ENCODE measurements around the gene ZNF282. TPM values are rescaled to one million over a fixed set of nuclear protein-coding genes. Genes with fewer than 3 reads are reported as not detected.

The ZNF282 gene
- total and polyA plus RNA-seq, 9 of the 15 experiments (the other 6 are each of a cell fraction or from before 2014, with no cell fraction given), result 0.76 to 58.6 (median 17.4) TPM

DNA sequence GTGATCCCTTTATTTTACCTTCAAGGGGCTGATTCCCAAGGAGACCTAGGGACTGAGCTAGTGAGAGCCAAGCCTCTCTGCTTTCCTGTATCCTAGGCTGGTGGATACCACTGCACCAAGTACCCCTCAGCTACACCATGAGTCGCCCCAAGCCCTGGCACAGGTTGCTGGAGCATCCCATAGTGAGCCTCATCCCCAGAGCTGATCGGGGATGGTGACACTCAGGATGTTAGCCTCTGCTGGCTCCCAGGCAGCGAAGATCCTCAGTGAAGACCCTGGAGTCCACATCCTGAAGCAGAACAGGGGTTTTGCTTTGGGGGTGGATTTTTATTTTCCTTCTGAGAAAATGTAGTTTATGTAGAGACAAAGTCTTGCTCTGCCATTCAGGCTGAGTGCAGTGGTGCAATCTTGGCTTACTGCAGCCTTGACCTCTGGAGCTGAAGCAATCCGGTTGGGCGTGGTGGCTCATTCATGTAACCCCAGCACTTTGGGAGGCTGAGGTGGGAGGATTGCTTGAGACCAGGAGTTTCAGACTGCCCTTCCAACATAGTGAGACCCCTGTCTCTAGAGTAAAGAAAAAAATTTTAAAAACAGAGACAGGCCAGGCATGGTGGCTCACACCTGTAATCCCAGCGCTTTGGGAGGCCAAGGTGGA, 31.6 kb downstream of the ZNF282 start (continued):
- TF ChIP-seq, protein P1, sequence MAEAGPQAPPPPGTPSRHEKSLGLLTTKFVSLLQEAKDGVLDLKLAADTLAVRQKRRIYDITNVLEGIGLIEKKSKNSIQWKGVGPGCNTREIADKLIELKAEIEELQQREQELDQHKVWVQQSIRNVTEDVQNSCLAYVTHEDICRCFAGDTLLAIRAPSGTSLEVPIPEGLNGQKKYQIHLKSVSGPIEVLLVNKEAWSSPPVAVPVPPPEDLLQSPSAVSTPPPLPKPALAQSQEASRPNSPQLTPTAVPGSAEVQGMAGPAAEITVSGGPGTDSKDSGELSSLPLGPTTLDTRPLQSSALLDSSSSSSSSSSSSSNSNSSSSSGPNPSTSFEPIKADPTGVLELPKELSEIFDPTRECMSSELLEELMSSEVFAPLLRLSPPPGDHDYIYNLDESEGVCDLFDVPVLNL (CRISPR knock-in tag; IDR thresholded peaks at IDR 0.05; ENCODE audit: low read depth), result 0 out of 2 replicates have a peak, but pooled peaks have one; percentile 51
- no peak for TF ChIP-seq ZNF79 (CRISPR knock-in tag; IDR thresholded peaks at IDR 0.05; ENCODE audit: low read depth)

DNA sequence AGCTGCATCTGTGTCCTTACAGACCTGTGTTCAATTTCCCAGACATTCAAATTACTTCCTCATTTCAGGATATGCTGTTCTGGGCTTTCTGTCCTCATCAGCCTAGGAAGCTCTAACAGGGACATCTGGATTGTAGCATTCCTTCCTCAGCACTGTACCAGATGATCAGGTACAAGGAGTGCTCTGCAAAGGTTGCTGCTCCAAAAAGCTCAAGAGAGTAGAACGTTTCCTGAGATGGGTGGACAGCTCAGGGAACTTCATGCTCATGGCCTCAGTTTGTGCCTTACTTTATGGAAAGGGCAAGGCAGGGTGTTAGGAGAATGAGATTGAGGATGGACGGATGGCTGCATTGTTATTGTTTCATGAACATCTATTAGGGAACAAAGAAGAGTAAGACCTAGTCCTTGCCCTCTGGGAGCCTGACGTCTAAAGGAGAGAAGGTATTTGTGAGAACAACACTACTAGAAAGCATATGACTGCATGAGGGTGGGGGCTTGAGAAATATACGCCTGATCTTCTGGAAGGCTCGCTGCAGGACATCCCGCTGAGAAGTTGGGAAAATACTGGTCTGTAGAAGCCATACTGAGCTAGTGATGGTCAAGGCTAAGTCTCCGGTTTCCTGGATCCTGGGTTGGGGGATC, 33.6 kb downstream of the ZNF282 start:
- intact Hi-C loops (cut with micrococcal nuclease) (no loop called here), in situ Hi-C loops (cut with MboI) (no loop called here)
- ATAC-seq, result peak; percentile 15
- H3K4me2 ChIP-seq (ENCODE audit: insufficient read depth, low read length), result no peak overlapping the region
- peaks cover 18% of the 10 kb centered on the region for H3K36me3 ChIP-seq (ENCODE audit: control insufficient read depth, insufficient read depth, low read length)
- H4K20me1 ChIP-seq (replicated peaks; ENCODE audit: control insufficient read depth, insufficient read depth, low read length), result peaks cover 3% of the 10 kb centered on the region
- peak in 1 of 4 experiments; percentile 18 for DNase-seq (ENCODE audit: extremely low read depth in 1 of 4, low spot score in 3 of 4)
- ChIA-PET POLR2A (interaction anchor here (0.6 to 1.4 kb wide), 8 partner anchors 10 to 34 kb away, joined by 3 to 6 read pairs (median 3); partner anchors contain the start of gene ZNF282), CTCF (ENCODE audit: low intra/inter-chr PET ratio) (interaction anchor here (0.7 kb wide), 1 partner anchor 665 kb away, joined by 3 read pairs; no protein-coding TSS in a partner anchor)
- H3K27me3 ChIP-seq (ENCODE audit: control insufficient read depth in 2 of 2, insufficient read depth in 2 of 2, low read length in 2 of 2), result no peaks in the 10 kb centered on the region
- H3K4me1 ChIP-seq (replicated peaks in 1 of 2; ENCODE audit: control insufficient read depth in 2 of 2, insufficient read depth in 2 of 2, low read length in 2 of 2), result peaks cover 0 to 4% of the 10 kb centered on the region in 2 experiments; a peak in 2 of 5 replicates
- H3K9ac ChIP-seq (ENCODE audit: insufficient read depth in 1 of 2, low read depth in 2 of 2, low read length in 2 of 2), result no peak overlapping the region
- TF ChIP-seq POLR2AphosphoS5 (IDR thresholded peaks at IDR 0.05; ENCODE audit: control insufficient read depth, insufficient read depth, low read depth, low read length) (0 out of 2 replicates have a peak, but pooled peaks have one; percentile 21), CHCHD3 (CRISPR knock-in tag; IDR thresholded peaks at IDR 0.05) (0 out of 2 replicates have a peak, but pooled peaks have one; percentile 26), GABPB1 (CRISPR knock-in tag; IDR thresholded peaks at IDR 0.05) (0 out of 2 replicates have a peak, but pooled peaks have one; percentile 23), POLR2A (conservative IDR thresholded peaks at IDR 0.05) (peak; percentile 31), SIRT6 (IDR thresholded peaks at IDR 0.05; ENCODE audit: low read depth, low read length) (no peak)
- TSS peak; percentile 26 for BruUV-seq (replicated peaks)
- no peak for FAIRE-seq
- no peak overlapping the region for H3K27ac ChIP-seq (ENCODE audit: extremely low read depth, low read depth, low read length)
- 0 out of 2 replicates have a peak, but pooled peaks cover 2% of the 10 kb centered on the region for H3K9me3 ChIP-seq (replicated peaks; ENCODE audit: control insufficient read depth, insufficient read depth, low read depth, low read length)
- H3K4me3 ChIP-seq, result no peak overlapping the region
- no peaks in the 10 kb centered on the region for H3K79me2 ChIP-seq (ENCODE audit: control insufficient read depth, insufficient read depth, low read length)
- H3K9me1 ChIP-seq (ENCODE audit: control insufficient read depth, insufficient read depth, low read length), result no peaks in the 10 kb centered on the region
- 20% methylated on average over 7 of the region's 7 CpGs for WGBS (ENCODE audit: insufficient coverage, low coverage, missing lambda C conversion rate)
- no peak overlapping the region for H2AFZ ChIP-seq (ENCODE audit: low read depth, low read length)
